GM18499 (cell line): ENCODE measurements around the gene ZC3HAV1.
"Not testable (repeated sequence)": the region's sequence is repeated elsewhere in the genome, so short reads cannot be mapped to it uniquely, and the experiment has no call there.

ENCODE experiments used
- ATAC-seq: cut with Tn5 transposase; IDR thresholded peaks from one replicate; pipeline ENCODE4 v1.9.1; 2021; ENCODE audit warnings: moderate number of reproducible peaks; ENCODE audit not compliant: insufficient read depth, unreplicated experiment

Gene ZC3HAV1

DNA sequence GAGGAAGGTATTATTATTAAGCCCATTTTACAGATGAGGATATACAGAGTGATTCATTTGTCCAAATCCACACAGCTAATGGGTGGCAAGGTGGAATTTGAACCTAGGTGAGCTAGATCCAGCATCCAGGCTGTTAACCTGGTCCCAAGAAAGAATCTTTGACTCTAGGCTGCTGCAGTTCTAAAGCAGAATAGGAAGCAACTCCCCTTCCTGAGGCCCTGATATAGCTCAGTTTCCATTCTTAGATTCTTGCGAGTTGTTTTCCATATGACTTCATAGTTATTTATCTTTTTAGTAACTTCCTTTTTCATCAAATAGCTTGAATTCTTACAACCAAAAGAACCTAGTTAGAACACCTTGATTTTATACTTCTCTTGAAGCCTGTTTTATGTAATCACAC is 49.6 kb downstream of the ZC3HAV1 start:
- no peak for ATAC-seq

- no peak for ATAC-seq
Measured at GRCh38 chr7:139058943-139059342, 50.6 kb downstream of the ZC3HAV1 start.

- ATAC-seq = no peak
Measured at GRCh38 chr7:139055674-139056073, 53.8 kb downstream of the ZC3HAV1 start.

- not testable (repeated sequence) for ATAC-seq
Measured at GRCh38 chr7:139054656-139055055, 54.9 kb downstream of the ZC3HAV1 start.

DNA sequence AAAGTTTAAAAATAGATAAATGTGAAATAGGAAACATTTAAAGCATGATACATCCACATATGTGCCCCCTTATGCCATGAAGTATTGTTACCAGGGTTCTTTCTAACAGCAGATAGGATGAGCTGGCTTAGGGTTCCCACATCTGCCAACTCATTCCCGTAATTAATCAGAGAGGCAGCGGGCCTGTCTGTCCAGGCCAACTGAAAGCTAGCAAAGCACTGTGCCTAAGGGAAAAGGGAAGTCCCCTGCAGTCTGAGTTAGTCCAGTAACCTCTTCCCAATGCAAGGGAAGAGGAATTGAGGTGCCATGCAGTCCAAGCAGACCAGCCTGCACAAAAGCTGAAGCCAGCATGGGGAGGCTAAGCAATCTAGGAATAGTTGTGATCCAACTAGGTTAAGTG is 55.4 kb downstream of the ZC3HAV1 start:
- ATAC-seq = no peak

DNA sequence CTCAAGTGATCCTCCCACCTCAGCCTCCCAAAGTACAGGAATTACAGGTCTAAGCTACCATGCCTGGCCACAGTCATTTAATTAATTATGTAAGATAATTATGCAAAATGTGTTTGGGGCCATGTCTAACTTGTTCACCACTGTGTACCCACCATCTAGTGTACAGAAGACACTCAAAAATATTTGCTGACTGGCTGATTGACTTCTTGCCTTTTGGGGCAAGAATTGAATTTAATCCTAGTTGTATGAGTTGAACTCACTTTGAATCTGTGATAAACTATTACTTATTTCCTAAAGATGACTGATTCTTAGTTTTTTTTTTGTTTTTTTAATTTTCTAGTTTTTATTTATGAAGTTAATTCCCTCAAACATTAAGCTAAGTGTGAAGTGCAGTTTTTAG is 57.9 kb downstream of the ZC3HAV1 start:
- ATAC-seq = no peak

GRCh38 chr7:139049936-139050335 is 59.6 kb downstream of the ZC3HAV1 start:
- no peak for ATAC-seq

DNA sequence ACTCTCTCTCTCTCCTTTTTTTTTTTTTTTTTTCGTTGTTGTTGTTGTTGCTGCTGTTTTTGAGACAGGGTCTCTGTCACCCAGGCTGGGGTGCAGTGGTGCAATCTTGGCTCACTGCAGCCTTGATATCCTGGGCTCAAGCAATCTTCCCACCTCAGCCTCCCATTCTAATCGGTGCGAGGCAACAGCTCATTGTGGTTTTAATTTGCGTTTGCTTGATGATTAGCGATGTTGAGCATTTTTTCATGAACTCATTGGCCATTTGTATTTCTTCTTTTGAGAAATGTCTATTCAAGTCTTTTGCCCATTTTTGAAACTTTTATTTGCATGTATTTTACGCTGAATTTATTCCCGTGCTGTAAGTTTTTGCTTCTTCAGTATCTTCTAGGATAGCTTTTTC is 60.4 kb downstream of the ZC3HAV1 start:
- no peak for ATAC-seq

GRCh38 chr7:139047970-139048369 is 61.5 kb downstream of the ZC3HAV1 start:
- ATAC-seq = no peak

- no peak for ATAC-seq
Measured at GRCh38 chr7:139046143-139046542, 63.4 kb downstream of the ZC3HAV1 start.

- no peak for ATAC-seq
Measured at GRCh38 chr7:139044813-139045794, 64.4 kb downstream of the ZC3HAV1 start.

GRCh38 chr7:139043823-139044812 is 65.4 kb downstream of the ZC3HAV1 start:
- no peak for ATAC-seq

DNA sequence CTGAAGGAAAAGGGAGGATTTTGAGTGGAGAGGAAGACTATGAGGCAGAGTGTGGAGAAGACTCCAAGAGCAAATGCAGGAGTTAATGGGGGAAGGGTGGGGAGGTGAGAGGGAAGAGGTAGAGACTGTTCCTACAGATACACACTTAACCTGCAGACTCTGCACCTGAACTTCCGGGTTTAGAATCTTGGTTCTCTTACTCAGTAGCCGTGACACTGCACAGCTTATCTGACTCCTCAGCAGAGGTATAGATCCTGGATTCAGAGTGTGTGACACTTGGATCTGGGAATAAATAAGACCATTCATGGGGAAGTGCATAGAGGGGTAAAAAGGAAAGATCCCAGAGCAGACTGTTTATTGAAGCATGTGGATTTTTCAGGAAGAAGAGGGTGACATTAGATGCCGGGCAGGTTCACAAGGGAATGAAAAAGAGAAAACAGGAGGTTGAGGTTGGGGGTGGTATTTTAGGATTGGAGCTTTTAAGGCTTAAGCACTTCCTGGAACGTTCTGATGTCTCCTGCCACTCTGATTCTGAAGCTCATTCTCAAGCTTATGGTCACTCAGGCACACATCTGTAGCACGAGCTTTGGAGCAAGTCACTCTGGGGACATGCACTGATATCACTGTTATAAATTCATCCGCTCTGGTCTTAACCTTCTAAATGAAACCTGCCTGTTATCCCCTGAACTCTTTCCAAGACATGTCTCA is 68.0 kb downstream of the ZC3HAV1 start:
- ATAC-seq = no peak

DNA sequence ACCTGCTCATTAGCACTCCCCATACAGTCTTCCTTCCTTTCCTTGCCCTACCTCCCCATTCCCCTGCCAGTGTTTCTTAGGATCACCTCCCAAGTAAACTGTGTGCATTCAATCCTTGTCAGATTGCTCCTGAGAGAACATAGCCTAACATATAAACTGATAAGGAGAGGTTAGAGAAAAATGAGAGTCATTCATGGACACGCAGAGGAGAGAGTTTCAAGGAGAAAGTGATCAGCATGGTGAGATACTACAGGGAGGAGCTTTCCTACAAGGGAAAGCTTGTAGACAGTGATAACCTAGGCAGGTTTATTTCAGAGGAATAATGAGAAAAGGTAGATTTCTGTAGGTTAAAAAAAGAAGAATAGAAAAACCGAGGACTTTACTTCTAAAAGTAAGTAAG is 70.8 kb downstream of the ZC3HAV1 start:
- ATAC-seq = no peak

DNA sequence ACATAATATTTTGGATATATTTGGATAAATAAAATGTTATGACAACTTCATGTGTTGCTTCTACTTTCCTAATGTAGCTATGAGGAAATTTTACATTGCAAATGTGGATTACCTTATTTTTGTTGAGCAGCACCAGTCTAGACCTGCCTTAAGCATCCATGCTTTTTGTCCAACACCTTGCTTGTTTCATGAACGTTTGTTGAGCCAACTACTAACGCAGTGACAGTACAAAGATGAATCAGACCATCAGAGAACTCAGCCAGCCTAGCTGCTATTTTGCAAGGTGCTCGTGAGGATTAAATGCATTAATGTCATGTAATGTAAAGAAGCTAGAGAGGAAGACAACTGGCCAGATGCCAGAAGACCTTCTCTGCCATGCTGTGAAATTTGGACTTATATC is 72.6 kb downstream of the ZC3HAV1 start:
- ATAC-seq = no peak

DNA sequence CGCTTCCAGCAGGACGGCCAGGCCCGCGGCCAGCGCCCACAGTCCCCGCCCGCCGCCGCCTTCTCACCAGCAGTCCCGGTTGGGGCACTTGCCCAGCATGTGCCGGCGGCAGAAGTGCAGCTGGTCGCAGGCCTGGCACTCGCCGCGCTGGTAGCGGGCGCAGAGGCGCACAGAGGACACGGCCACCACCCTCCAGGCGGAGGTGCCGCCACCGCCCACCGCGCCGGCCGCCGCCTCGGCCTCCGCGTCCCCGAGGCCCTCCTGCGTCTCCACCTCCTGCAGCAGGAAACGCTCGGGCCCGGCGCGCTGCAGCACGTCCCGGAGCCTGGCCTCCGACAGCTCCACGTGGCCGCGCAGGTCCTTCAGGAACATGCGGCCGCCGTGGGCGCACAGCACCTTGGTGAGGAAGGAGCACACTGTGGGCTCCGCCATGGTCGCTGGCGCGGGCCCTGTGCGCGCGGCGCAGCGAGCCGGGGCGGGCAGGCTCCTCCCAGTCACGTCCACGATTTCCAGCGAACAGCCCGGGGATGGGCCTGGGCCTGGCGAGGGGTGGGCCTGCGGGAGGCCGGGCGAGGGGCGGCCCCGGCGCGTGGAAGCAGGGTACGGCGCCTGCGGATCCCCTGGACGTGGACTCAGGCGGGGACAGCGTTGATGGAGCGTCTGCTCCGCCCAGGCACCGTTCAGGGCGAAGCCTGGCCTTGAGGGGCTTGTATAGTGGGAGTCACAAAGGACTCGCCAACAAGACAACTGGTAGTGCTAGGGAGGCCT is 73.8 kb downstream of the ZC3HAV1 start, which contains the start of gene ZC3HAV1L:
Gene ZC3HAV1L, minus strand, starts transcription at position 457 of the 768 bp plus-strand sequence. Its CDS starts 25 bp downstream, at position 432.
- peak; percentile 88 for ATAC-seq

DNA sequence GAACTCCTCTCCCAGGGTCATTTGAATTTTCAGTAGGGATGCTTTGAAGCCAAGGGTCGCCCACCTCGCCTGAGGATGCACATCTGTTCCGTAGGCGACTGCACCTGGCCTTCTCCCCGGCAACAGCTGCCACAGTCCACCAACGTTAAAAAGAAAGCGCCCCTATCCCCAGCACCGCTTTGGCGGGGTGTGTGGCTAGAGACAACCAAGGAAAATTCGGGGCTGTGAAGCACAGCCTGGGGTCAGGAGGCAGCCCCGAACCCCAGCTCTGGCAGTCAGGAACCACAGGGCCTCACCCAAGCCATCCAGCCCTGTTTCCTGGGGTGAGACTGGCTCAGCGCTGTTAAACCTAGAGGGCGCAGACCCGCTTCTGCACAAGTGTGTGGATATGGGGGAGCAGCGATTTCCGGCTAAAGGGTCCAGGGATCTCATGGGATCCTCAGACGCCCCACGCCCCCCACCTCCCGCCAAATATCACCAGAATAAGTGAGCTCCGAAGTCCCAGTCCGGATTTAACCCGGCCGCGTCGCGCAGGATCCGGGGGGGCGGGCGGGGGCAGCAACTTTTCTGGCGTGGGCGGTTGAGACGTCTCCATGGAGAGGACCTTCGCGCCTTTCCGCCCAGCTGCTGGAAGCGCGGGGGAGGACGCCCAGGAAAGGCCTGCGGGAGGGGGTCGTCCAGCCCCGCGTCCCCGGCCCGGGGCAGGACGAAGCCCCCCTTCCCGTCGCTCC is 74.5 kb downstream of the ZC3HAV1 start:
- no peak for ATAC-seq

GRCh38 chr7:139034336-139034735 is 75.2 kb downstream of the ZC3HAV1 start:
- no peak for ATAC-seq
